IMR-90 (cell line): Measurements from ENCODE around the gene MEOX2.

ENCODE experiments used
- BHLHE40 ChIP-seq: fragments of 150-350 bp; IDR thresholded peaks from 2 replicates; pipeline ENCODE4 v1.6.1; 2016; ENCODE audit warnings: mild to moderate bottlenecking, low read depth, low read length
- CEBPB ChIP-seq: IDR thresholded peaks from 2 replicates; pipeline ENCODE4 v1.6.1; 2012; ENCODE audit warnings: low read depth, low read length, improper control_type of control experiment
- MXI1 ChIP-seq: IDR thresholded peaks from 2 replicates; pipeline ENCODE4 v1.6.1; 2012; ENCODE audit warnings: low read depth, mild to moderate bottlenecking, low read length, moderate library complexity, borderline replicate concordance
- NFE2L2 ChIP-seq: fragments of 150-350 bp; IDR thresholded peaks from 2 replicates; pipeline ENCODE4 v1.6.1; 2016; ENCODE audit warnings: low read depth, mild to moderate bottlenecking, low read length
- POLR2A ChIP-seq: IDR thresholded peaks from 2 replicates; pipeline ENCODE4 v1.6.1; 2012; ENCODE audit warnings: mild to moderate bottlenecking, low read depth, low read length
- RAD21 ChIP-seq: IDR thresholded peaks from 2 replicates; pipeline ENCODE4 v1.6.1; 2012; ENCODE audit warnings: low read length, improper control_type of control experiment
- RFX5 ChIP-seq: IDR thresholded peaks from 2 replicates; pipeline ENCODE4 v1.8.0; 2012; ENCODE audit warnings: low read depth, mild to moderate bottlenecking, low read length, moderate library complexity
- SMC3 ChIP-seq: fragments of 150-350 bp; IDR thresholded peaks from 2 replicates; pipeline ENCODE4 v1.6.1; 2016; ENCODE audit warnings: low read depth, mild to moderate bottlenecking, antibody characterized with exemption, low read length, moderate library complexity
- TF ChIP-seq, protein P1 (sequence below): conservative IDR thresholded peaks from 2 replicates; pipeline ENCODE4 v1.5.1; 2012; ENCODE audit warnings: mild to moderate bottlenecking, low read depth, low read length, improper control_type of control experiment
- TF ChIP-seq, protein P2 (sequence below): fragments of 150-350 bp; IDR thresholded peaks from 2 replicates; pipeline ENCODE4 v1.6.1; 2017; ENCODE audit warnings: mild to moderate bottlenecking, antibody characterized with exemption, low read length, low read depth

DNA sequence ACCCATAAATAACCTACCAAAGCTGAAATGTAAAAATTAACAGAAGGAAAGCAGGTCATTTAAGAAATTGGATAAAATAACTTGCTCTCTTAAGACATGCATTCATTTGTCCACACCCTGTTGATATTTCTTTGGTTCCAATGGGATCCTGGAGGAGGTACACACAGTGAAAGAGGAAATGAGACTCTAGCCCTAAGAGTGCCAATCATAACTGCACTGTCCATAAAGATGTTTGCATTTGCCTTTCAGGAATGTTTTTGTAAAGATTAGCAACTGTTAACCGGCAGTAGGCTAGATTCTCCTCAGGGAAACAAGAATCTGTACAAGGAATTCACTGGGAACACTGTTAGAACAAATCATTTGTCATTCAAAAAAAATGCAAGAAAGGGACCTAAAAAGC lies 61.0 kb downstream of the MEOX2 start:
- TF ChIP-seq RFX5, result no peak
- TF ChIP-seq, protein P1, sequence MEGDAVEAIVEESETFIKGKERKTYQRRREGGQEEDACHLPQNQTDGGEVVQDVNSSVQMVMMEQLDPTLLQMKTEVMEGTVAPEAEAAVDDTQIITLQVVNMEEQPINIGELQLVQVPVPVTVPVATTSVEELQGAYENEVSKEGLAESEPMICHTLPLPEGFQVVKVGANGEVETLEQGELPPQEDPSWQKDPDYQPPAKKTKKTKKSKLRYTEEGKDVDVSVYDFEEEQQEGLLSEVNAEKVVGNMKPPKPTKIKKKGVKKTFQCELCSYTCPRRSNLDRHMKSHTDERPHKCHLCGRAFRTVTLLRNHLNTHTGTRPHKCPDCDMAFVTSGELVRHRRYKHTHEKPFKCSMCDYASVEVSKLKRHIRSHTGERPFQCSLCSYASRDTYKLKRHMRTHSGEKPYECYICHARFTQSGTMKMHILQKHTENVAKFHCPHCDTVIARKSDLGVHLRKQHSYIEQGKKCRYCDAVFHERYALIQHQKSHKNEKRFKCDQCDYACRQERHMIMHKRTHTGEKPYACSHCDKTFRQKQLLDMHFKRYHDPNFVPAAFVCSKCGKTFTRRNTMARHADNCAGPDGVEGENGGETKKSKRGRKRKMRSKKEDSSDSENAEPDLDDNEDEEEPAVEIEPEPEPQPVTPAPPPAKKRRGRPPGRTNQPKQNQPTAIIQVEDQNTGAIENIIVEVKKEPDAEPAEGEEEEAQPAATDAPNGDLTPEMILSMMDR, result no peak
- TF ChIP-seq, protein P2, sequence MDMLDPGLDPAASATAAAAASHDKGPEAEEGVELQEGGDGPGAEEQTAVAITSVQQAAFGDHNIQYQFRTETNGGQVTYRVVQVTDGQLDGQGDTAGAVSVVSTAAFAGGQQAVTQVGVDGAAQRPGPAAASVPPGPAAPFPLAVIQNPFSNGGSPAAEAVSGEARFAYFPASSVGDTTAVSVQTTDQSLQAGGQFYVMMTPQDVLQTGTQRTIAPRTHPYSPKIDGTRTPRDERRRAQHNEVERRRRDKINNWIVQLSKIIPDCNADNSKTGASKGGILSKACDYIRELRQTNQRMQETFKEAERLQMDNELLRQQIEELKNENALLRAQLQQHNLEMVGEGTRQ, result no peak
- TF ChIP-seq CEBPB, result no peak
- TF ChIP-seq MXI1, result no peak
- TF ChIP-seq POLR2A, result no peak
- no peak for TF ChIP-seq RAD21
- TF ChIP-seq SMC3, result no peak
- TF ChIP-seq BHLHE40, result no peak
- TF ChIP-seq NFE2L2, result no peak
